Fibroblast of skin of right biceps (primary cell): Measurements from ENCODE around the gene ZNF609.
A peak's percentile ranks its signal among the peaks of the same experiment; 100 is the strongest.

ENCODE experiments used
- DNase-seq: peaks from one replicate; pipeline ENCODE4 v3.0.0-alpha.2; 2013

Gene ZNF609

DNA sequence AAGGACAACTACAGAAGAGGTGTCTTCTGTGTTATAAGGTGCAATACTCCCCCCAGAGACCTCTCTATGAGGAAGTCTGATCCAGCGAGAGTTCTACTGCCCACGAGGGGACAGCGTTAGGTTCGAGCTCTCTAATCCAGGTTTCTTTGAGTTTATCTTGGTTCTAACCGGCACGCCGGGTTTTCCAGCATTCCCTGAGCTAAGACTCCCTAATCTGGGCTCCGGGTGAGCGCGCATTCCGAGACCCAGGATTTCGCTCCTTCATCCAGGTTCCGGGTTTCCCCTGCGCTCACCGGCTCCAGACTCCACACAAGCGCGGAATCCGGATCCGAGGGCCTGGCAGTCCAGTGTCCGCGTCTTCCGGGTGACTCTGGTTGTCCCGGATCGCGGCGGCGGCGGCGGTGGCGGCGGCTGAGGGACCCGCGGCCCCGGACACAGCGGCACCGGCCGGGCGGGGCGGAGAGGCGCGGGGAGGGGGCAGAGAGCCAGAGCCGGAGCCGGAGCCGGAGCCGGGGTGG lies at the start of gene ZNF609:
Gene ZNF609, plus strand, starts transcription at position 373 of the 518 bp plus-strand sequence. CDS start 38,842 bp downstream, outside the sequence.
- peak; percentile 96 for DNase-seq

- DNase-seq = no peak
Observed at GRCh38 chr15:64412216-64412615, 48.2 kb upstream of the ZNF609 start.

DNA sequence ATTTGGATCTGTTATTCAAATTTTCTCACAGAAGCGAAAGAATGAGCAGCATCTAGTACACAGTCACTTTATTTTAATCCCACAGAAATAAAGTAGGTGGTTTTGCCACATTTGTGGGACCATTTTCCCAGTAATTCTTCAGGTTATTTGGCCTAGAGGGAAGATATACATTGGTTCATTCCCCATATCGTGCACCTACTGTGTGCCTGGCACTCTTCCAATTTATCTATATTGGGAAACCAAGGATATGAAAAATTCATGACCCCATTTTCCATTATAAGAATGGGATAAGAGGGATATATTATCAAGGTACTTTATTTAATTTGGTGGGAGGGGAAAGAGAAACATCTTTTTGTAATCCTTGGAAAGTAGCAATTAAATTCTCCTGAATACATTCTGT lies 37.7 kb upstream of the ZNF609 start:
- no peak for DNase-seq

DNA sequence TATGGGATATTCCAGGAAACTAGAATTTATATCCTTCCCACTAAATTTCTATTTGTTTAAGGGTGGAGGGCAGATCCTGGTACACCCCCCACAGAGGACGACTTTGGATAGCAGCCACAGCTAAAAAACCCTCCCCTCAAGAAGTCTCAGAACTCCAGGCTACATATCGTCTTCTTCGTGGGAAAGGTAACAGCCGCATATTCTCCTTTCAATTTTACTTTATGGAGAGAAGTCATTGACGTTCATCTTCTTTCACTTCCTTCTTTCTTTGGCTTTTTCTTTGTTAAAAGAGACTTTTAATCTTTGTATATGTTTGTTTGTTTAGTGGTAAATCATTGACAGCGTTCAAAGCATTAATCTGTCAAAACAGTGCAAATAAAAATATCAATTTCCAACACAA lies 36.4 kb upstream of the ZNF609 start:
- no peak for DNase-seq

GRCh38 chr15:64425221-64425620 lies 35.2 kb upstream of the ZNF609 start:
- no peak for DNase-seq

DNA sequence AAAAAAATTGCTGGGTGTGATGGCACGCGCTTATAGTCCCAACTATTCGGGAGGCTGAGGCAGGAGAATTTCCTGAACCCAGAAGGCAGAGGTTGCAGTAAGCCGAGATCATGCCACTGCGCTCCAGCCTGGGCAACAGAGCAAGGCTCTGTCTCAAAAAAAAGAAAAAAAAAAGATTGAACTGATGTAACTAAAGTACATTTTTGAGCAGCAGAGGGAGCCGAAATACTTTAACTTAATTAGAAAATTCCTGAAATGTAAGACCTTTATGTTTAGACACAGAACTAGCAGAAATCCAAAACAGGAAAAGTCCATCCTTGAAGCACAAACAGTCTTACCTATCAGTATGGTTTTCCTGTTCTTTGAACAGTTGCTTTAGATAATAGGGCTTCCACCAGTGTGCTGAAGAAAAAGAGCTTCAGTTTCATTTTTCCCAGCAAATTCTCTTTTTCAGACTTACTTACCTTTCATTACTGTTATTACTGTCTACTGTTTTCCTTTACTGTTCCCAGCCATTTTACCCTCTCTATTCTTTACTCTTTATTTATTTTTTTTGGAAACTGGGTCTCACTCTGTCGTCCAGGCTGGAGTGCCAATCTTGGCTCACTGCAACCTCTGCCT lies 33.4 kb upstream of the ZNF609 start:
- peak; percentile 47 for DNase-seq

DNA sequence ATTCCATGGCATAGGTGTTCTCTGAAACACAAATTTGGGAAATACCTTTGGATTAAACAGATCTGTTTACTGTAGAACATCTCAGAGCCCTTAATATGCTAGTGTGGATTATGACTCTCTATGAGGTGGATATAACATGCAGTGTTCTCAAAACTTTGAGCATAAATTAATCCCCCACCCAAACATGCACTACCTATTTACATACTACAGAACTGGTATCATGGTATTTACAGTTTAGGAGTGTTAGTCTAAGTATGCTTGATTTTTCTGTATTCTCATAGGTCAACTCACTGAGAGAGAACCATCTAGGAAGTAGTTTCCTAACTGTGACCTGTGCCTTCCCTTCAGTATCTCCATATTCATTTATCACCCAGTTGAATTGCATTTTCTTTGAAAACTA lies 30.9 kb upstream of the ZNF609 start:
- DNase-seq = no peak

DNA sequence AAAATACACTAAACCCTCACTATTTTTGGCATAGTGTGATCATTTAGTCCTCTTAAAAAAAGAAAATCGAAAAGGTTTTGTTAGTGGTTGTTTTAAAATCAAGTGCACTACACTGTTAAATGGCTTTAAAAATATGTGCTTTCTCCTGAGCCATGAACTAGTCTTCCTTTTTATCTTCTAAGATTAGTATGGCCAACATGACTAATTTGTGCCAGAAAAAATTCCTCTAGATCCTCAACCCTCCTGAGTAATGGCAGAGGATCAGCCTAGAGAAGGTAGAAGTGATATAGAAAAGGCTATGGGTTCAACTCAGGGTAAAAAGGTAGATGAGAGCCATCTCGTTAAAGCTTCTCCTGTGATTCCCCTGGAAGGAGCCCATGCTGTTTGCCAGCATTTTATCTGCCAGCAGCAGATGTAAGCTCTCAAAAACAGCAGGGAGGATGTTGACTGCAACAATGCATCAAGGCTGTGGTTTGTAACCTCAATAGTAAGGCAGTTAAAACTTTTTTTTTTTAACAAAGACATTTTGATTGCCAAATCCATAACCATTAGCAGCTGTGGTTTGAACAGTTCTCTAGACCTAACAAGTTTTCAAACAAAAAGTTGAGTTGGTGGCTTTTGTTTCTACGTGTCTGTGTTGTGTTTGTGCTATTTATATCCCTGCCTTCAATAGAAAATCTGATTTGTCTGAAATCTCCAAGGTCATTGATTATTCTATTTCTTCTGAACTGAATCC lies 30.2 kb upstream of the ZNF609 start:
- DNase-seq = peak; percentile 91

- DNase-seq = no peak
Observed at GRCh38 chr15:64437982-64438381, 22.4 kb upstream of the ZNF609 start.

DNA sequence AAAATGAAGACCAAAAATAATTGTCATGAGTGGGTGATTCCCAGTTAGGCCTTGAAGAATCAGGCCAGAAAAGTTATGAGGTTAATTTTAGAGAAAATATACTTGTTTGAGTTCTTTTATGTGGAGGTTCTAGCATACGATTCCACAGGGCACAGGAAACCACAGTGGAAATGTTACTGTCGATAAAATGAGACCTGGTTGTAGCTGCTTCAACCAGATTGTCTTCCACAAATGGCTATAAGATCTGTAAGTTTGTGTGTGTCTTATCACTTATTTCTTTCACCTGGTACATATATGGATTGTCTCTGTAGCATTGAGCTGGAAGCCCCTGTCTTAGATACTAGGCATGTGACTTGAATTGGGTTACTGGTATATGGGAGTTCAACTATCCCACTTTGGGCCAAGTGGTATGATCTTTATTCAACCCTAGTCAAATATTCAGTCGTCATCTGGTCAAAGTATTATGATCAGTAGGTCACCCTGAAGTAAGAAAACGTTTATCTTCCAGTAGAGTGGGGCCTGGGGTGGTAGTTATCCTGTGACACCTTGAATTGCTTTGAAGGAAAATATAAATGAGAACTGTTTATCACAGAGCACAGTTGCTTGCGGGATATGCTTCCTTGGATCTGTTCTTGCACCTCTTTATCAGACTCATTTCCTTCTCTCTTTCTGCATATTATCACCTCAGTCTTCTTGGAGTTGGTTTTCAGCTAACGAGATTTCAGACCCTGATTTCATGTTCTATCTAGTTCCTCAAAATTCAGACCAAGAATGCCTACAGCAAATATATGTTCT lies 21.5 kb upstream of the ZNF609 start:
- no peak for DNase-seq

- DNase-seq = no peak
Observed at GRCh38 chr15:64441852-64442251, 18.5 kb upstream of the ZNF609 start.

GRCh38 chr15:64443016-64443415 lies 17.4 kb upstream of the ZNF609 start:
- no peak for DNase-seq

DNA sequence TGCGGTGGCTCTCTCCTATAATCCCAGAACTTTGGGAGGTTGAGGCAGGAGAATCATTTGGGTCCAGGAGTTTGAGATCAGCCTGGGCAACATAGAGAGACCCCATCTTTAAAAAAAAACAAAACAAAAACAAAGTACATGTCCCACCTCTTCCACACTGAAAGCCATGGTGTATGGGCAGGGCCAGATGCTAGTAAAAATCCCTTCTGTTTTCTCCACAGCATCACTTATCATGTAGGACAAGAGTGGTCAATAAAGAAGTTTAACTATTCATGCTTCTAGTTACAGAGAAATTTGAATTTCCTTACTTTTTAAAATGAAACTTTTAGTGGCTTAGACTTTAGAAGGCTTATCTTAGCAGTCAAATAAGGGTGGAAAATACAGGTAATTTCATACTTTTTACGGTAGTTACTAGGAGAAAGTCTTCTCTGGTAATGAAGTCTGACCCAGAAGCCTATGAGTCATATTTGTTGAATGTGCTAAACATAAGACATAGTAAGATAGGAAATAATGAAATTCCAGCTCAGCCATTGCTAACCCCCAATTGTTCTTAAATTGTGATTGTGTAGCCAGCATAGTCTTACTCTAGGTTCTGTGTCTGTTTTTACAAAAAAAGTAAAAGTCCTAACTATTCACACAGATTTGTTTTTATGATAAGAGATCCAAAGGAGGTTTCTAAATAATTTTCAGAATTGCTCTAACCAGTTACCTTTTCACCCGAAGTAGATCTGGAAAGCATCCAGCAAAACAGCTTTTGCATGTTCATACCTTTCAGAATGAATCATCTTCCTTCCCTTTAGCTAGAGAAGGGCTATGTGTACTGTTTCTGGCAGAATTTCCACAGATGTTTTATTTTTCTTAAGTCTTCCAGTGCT lies 16.4 kb upstream of the ZNF609 start:
- peak; percentile 90 for DNase-seq

GRCh38 chr15:64444836-64445235 lies 15.5 kb upstream of the ZNF609 start:
- DNase-seq = no peak

GRCh38 chr15:64447536-64448315 lies 12.7 kb upstream of the ZNF609 start:
- no peak for DNase-seq

DNA sequence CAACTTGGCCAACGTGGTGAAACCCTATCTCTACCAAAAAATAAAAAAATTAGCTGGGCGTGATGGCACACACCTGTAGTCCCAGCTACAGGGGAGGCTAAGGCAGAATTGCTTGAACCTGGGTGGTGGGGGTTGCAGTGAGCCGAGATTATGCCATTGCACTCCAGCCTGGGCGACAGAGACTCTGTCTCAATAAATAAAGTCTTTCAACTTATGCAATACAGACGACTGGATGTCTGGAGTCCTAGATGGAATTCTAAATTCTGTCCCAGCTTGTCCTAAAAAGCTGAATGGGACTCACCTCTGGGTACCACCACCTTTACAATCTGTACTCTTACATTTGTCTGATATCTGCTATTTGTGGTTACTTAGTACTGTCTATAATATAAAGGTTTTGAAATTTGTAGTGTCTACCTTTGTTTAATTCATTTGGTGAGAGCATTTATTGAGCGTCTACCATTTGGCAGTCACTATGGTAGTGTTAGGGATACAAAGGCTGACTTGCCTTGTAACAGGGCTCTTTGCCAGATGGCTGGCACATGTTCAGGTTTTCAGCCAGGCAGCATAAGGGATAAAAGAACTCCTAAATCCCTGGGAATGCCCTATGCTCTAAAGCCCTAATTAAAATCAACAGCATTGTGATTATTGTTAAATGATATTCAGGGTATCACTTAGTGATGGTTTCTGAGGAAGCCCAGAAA lies 7.2 kb upstream of the ZNF609 start:
- DNase-seq = no peak

- DNase-seq = no peak
Observed at GRCh38 chr15:64453689-64454037, 6.7 kb upstream of the ZNF609 start.

GRCh38 chr15:64454282-64454681 lies 6.1 kb upstream of the ZNF609 start:
- no peak for DNase-seq

DNA sequence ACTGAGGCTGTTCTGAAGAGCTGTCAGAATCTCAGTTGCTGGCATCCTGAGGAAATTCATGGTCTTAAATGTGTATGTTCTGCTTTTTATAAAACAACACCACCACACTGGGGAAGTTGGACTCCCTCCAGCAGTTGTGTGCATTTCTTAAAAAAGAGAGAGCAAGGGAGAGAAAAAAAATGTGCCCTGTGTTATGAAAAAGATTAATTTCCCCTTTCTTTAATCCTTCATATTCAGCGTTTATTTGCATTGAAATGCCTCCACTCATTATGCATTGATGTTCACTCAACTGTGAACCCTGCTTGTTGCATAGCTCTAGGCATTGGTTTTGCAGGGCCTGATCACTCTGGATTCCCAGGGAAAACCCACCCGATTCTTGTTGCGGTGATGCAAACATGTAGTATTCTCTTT lies 4.4 kb upstream of the ZNF609 start:
- DNase-seq = no peak

- no peak for DNase-seq
Observed at GRCh38 chr15:64456634-64457108, 3.7 kb upstream of the ZNF609 start.
